22Rv1 (cell line): ENCODE results near the gene FLNB.

Experiments used
- H3K27ac ChIP-seq: fragments of 450-650 bp; 2 replicates; pipeline ENCODE4 v1.5.1; 2017
- ZFX ChIP-seq: fragments of 450-650 bp; IDR thresholded peaks from 2 replicates; pipeline ENCODE4 v1.6.1; 2017; ENCODE audit warnings: antibody characterized with exemption, borderline replicate concordance
- TF ChIP-seq, protein P1 (sequence below): fragments of 450-650 bp; IDR thresholded peaks from 2 replicates; pipeline ENCODE4 v1.5.1; 2017; ENCODE audit warnings: mild to moderate bottlenecking

Gene FLNB

DNA sequence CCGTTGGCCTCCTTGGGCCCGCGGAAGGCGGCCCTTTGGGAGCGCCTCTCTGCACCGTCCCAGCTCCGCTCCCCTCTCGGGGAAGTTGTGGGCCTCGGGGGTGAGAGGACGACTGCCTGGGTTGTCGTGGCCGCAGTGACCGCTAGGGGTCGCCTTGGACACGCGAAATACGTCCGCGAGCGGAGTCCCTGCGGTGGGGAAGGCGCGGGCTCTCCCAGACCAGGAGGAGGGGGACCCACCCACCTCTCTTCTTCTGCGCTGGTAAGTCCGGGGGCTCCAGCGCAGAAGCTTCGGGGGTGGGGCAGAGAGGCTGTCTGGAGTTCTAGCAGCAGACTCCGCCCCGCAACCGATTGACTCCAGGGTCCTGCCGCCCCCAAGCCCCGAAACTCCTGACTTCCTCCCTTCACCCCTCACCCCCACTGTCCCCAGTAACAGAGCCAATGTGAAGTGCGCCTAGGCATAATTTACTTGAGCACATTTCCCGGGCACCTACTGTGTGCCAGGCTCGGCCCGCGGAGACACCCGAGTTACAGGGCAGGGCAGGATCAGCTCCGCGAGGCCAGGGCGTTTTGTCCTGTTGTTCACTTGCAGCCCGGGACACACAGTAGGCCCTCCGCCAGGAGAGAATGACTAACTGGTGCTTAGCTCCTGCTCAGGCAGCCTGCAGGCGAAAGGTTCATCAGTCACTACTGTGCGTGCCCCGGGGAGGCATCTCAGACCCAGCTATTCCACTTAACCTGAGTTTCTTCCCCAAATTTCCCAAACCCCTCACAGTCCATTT is 169.7 kb downstream of the FLNB start:
- TF ChIP-seq ZFX: no peak
- TF ChIP-seq, protein P1, sequence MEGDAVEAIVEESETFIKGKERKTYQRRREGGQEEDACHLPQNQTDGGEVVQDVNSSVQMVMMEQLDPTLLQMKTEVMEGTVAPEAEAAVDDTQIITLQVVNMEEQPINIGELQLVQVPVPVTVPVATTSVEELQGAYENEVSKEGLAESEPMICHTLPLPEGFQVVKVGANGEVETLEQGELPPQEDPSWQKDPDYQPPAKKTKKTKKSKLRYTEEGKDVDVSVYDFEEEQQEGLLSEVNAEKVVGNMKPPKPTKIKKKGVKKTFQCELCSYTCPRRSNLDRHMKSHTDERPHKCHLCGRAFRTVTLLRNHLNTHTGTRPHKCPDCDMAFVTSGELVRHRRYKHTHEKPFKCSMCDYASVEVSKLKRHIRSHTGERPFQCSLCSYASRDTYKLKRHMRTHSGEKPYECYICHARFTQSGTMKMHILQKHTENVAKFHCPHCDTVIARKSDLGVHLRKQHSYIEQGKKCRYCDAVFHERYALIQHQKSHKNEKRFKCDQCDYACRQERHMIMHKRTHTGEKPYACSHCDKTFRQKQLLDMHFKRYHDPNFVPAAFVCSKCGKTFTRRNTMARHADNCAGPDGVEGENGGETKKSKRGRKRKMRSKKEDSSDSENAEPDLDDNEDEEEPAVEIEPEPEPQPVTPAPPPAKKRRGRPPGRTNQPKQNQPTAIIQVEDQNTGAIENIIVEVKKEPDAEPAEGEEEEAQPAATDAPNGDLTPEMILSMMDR: peak; percentile 95
- no peak overlapping the region for H3K27ac ChIP-seq

GRCh38 chr3:58178528-58179234 is 170.5 kb downstream of the FLNB start:
- H3K27ac ChIP-seq: no peak overlapping the region
- TF ChIP-seq, protein P1: no peak
- TF ChIP-seq ZFX: no peak

GRCh38 chr3:58179235-58180098 is 171.2 kb downstream of the FLNB start:
- H3K27ac ChIP-seq: no peak overlapping the region
- TF ChIP-seq ZFX: no peak
- TF ChIP-seq, protein P1: no peak

GRCh38 chr3:58180099-58180880 is 172.1 kb downstream of the FLNB start:
- TF ChIP-seq, protein P1: no peak
- no peak for TF ChIP-seq ZFX
- H3K27ac ChIP-seq: no peak overlapping the region

GRCh38 chr3:58180940-58181587 is 172.8 kb downstream of the FLNB start:
- H3K27ac ChIP-seq: no peak overlapping the region
- TF ChIP-seq, protein P1: no peak
- TF ChIP-seq ZFX: no peak

DNA sequence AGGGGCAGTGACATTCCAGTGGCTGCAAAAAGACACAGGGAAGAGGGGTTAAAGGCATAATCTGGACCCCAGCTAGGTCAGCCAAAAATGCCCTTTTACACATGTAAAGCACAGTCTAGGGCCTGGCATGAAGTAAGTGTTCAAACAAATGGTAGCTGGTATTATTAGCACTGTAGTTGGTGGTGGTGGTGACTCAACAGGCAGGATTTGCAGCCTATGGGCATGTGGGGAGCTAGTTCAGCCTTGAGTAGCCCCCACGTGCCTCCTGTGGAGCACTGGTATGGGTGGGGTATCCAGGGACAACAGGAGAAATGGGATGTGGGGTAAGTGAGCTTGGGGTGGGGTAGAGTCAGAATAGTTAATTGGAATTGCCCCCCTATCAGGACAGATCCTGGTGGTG is 175.0 kb downstream of the FLNB start:
- no peak overlapping the region for H3K27ac ChIP-seq
- no peak for TF ChIP-seq ZFX
- TF ChIP-seq, protein P1: no peak
